ENCODE measurements around the gene WDR70.

GRCh38 chr5:37767251-37767650 is 388.1 kb downstream of the WDR70 start:
- TF ChIP-seq CTCF (IDR thresholded peaks at IDR 0.05) (no peak), POLR2AphosphoS5 (IDR thresholded peaks at IDR 0.05) (no peak), POLR2A (IDR thresholded peaks at IDR 0.05) (no peak)

All from suprapubic skin (tissue), 4 donors.